Measurements from ENCODE around the gene SYNJ1. TPM values are rescaled to one million over a fixed set of nuclear protein-coding genes. Genes with fewer than 3 reads are reported as not detected.

Gene SYNJ1
- total and polyA plus RNA-seq, 2 of the 13 experiments (the other 11 are each of a cell fraction or from before 2014, with no cell fraction given), result 2.0 to 2.7 TPM

- TF ChIP-seq PBX2 (CRISPR knock-in tag; IDR thresholded peaks at IDR 0.05) (no peak), LCORL (IDR thresholded peaks at IDR 0.05) (no peak), LCORL (CRISPR knock-in tag; IDR thresholded peaks at IDR 0.05) (peak; percentile 88), PATZ1 (CRISPR knock-in tag; IDR thresholded peaks at IDR 0.05) (peak; percentile 62), ZNF788 (CRISPR knock-in tag; IDR thresholded peaks at IDR 0.05; ENCODE audit: borderline replicate concordance) (no peak; the same call in 1 of the 2 replicates), PITX1 (CRISPR knock-in tag; IDR thresholded peaks at IDR 0.05) (no peak), HDAC2 (CRISPR knock-in tag; IDR thresholded peaks at IDR 0.05) (0 out of 2 replicates have a peak, but pooled peaks have one; percentile 16), DPF2 (CRISPR knock-in tag; IDR thresholded peaks at IDR 0.05; ENCODE audit: borderline replicate concordance, low read depth) (peak; percentile 44; the same call in 1 of the 2 replicates), KLF11 (CRISPR knock-in tag; IDR thresholded peaks at IDR 0.05) (no peak), ZNF547 (CRISPR knock-in tag; IDR thresholded peaks at IDR 0.05) (no peak), XRCC5 (optimal IDR thresholded peaks at IDR 0.05; ENCODE audit: low read length) (peak; percentile 27), TBP (CRISPR knock-in tag; IDR thresholded peaks at IDR 0.05) (no peak), NR2F1 (CRISPR knock-in tag; IDR thresholded peaks at IDR 0.05) (peak in 1 of 2 experiments; percentile 33; a peak in 1 of 4 replicates), PAWR (CRISPR knock-in tag; IDR thresholded peaks at IDR 0.05; ENCODE audit: borderline replicate concordance) (no peak), ZNF264 (CRISPR knock-in tag; IDR thresholded peaks at IDR 0.05) (0 out of 2 replicates have a peak, but pooled peaks have one; percentile 54), ZFP36L1 (CRISPR knock-in tag; IDR thresholded peaks at IDR 0.05) (no peak), ESRRA (CRISPR knock-in tag; IDR thresholded peaks at IDR 0.05; ENCODE audit: low read depth) (no peak), SP5 (CRISPR knock-in tag; IDR thresholded peaks at IDR 0.05; ENCODE audit: borderline replicate concordance, low read depth) (0 out of 2 replicates have a peak, but pooled peaks have one; percentile 37), HOXA9 (CRISPR knock-in tag; IDR thresholded peaks at IDR 0.05; ENCODE audit: borderline replicate concordance) (no peak), ZNF205 (CRISPR knock-in tag; IDR thresholded peaks at IDR 0.05) (peak; percentile 45; the same call in 1 of the 2 replicates), MIER3 (CRISPR knock-in tag; IDR thresholded peaks at IDR 0.05; ENCODE audit: borderline replicate concordance) (no peak), GATAD2A (CRISPR knock-in tag; IDR thresholded peaks at IDR 0.05) (peak; percentile 46), HDAC6 (IDR thresholded peaks at IDR 0.05; ENCODE audit: low read depth, low read length) (no peak), NR2F6 (IDR thresholded peaks at IDR 0.05) (no peak), NR2F6 (CRISPR knock-in tag; IDR thresholded peaks at IDR 0.05) (0 out of 2 replicates have a peak, but pooled peaks have one; percentile 32), ZNF616 (CRISPR knock-in tag; IDR thresholded peaks at IDR 0.05; ENCODE audit: low read depth) (no peak), HNRNPL (IDR thresholded peaks at IDR 0.05; ENCODE audit: low read depth, low read length) (peak; percentile 74), ZNF292 (CRISPR knock-in tag; IDR thresholded peaks at IDR 0.05; ENCODE audit: borderline replicate concordance, low read depth) (peak; percentile 57; the same call in 1 of the 2 replicates), RARA (CRISPR knock-in tag; IDR thresholded peaks at IDR 0.05) (0 out of 2 replicates have a peak, but pooled peaks have one; percentile 30), ETS1 (CRISPR knock-in tag; IDR thresholded peaks at IDR 0.05) (no peak), ZNF331 (CRISPR knock-in tag; IDR thresholded peaks at IDR 0.05) (0 out of 2 replicates have a peak, but pooled peaks have one; percentile 24)
Measured at GRCh38 chr21:32658524-32658923, 69.3 kb downstream of the SYNJ1 start (continued).
